ENCODE data around the gene SAMD1.

- peak in 1 of 11 experiments; percentile 17 for TF ChIP-seq CTCF (IDR thresholded peaks at IDR 0.05 in 8 of 11, conservative IDR thresholded peaks at IDR 0.05 in 3 of 11)
- TF ChIP-seq POLR2A (IDR thresholded peaks at IDR 0.05): no peak
- TF ChIP-seq POLR2AphosphoS5 (IDR thresholded peaks at IDR 0.05): peak in 2 of 3 donors; percentile 21 to 50
Observed at GRCh38 chr19:14097532-14098151, 7.1 kb upstream of the SAMD1 start.
